Activated CD4-positive, alpha-beta T cell treated with anti-CD3 and anti-CD28 coated beads, Interleukin-10, Interleukin-2, amounts not matched to agents 100 ng/mL and 50 ng/mL, durations not matched to agents 16 hours and 8 hours (primary cell): ENCODE results near the gene TXNDC12.
"Not testable (repeated sequence)": the region's sequence is repeated elsewhere in the genome, so short reads cannot be mapped to it uniquely, and the experiment has no call there.

Experiments
- DNase-seq: peaks from one replicate; pipeline ENCODE4 v3.0.0-alpha.2; 2020

TXNDC12 gene

DNA sequence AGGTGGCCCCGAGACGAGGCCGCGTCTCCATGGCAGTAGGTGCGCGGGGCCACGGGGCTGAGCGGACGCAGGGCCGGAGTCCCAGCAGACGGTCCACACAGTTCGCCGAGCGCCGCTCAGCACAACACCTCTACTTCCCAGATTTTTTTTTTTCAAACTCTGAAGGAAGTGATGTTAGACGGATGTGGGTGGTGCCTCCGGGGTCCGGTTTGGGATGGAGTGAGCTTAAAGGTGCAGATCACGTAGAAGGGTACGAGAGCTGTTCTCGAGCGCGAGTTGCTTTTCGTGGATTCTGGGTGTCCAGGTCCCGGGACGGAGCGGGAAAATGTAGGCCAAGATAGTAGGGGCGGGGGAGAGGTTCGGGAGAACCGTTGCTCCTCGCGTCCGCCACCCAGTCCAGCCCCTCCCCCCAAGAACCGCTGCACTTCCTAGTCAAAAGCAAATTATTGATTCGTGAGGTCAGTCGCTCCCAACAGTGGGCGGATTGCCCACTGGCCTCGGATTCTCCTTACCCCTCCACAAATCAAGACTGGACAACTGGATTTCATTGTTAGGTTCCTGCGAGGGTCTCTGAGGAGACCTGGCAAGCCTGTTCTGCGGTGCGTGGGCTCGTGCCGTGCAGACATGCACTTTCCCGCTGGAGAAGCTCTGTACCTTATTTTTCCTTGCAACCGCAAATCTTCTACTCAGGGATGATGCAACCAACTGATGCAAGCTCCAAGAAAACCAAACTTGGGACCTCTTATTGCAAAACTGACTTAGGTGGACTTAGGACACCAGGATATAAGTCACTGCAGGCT, at the start of gene TXNDC12:
Gene TXNDC12, minus strand, starts transcription at position 126 of the 800 bp plus-strand sequence. Its CDS starts 95 bp downstream, at position 31.
- DNase-seq: peak; percentile 84

DNA sequence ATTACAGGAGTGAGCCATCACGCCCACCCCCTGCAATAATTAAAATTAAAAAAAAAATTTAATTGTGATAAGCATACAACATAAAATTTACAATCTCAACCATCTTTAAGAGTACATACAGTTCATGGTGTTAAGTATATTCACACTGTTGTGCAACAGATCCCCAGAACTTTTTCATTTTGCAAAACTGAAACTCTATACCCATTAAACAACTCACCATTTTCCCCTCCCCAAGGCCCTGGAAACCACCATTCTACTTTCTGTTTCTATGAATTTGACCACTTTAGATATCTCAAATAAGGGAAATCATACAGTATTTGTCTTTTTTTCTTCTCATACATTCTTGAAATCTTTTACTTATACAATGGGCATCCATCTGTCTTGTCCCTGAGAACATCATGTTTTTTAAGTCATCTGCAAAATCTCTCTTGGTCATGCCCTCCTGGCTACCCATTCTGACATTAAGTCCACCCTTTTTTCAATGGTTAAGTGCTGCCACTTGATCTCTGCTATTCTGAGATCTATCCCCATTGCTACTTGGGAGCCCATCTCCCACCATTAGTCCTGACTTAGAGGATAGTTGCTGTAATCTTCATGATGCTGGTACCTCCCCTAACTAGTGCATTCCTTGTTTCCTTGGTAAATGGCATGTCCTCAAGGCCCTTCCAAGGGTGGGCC, 47.5 kb upstream of the TXNDC12 start:
- peak; percentile 49 for DNase-seq

DNA sequence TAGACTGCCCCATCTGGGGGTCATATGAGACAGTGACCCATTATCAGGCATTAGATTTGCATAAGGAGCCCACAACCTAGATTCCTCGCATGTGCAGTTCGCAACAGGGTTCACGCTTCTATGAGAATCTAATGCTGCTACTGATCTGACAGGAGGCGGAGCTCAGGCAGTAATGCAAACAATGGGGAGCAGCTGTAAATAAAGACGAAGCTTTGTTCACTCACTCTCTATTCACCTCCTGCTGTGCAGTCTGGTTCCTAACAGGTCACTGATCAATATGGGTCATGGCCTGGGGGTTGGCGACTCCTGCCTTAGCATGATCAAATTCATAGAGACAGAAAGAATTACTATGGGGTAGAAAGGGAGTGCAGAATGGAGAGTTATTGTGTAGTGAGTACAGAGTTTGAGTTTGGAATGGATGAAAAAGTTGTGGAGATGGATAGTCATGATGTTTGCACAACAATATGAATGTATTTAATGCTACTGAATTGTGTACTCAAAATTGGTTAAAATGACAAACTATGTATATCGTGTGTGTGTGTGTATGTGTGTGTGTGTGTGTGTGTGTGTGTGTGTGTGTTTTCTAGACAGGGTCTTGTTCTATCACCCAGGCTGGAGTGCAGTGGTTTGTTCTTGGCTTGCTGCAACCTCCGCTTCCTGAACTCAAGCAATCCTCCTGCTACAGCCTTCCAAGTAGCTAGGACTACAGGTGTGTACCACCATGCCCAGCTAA, 43.3 kb upstream of the TXNDC12 start:
- no peak for DNase-seq

DNA sequence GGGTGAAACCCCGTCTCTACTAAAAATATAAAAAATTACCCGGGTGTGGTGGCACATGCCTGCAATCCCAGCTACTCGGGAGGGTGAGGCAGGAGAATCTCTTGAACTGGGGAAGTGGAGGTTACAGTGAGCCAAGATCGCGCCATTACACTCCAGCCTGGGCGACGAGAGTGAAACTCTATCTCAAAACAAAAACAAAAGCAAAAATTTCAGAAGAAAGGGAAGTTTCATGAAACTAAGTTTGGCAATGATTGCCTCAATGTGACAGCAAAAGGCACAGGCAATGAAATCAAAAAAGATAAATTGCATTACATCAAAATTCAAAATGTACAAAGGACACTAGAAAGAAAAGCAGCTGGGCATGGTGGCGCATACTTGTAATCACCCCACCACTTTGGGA, 41.2 kb upstream of the TXNDC12 start:
- DNase-seq: no peak

DNA sequence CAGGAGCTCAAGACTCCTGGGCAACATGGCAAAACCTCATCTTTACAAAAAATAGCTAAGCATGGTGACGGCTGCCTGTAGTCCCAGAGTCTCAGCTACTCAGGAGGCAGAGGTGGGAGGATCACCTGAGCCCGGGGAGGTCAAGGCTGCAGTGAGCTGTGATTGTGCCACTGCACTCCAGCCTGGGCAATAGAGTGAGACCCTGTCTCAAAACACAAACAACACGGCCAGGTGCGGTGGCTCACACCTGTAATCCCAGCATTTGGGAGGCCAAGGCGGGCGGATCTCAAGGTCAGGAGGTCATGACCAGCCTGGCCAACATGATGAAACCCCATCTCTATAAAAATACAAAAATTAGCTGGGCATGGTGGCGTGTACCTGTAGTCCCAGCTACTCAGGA, 39.3 kb upstream of the TXNDC12 start:
- not testable (repeated sequence) for DNase-seq

DNA sequence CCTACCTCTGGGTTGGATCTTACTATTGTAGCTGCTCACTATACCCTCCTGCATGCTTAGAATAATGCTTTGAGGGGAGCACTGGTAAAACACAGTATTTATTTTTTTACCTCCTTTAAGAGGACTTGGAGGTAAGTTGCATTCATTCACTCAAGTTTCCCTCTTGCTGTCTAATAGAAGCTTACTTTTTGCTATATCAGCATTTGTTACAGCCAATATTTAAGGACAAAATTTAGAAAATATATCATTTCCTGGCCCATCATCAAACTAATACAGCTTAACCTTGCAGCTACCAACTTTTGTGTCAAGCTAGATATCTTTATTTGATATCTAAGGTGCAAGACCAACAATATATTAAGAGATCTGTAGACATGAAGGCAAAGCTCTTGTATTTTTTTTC, 32.9 kb upstream of the TXNDC12 start:
- DNase-seq: not testable (repeated sequence)

DNA sequence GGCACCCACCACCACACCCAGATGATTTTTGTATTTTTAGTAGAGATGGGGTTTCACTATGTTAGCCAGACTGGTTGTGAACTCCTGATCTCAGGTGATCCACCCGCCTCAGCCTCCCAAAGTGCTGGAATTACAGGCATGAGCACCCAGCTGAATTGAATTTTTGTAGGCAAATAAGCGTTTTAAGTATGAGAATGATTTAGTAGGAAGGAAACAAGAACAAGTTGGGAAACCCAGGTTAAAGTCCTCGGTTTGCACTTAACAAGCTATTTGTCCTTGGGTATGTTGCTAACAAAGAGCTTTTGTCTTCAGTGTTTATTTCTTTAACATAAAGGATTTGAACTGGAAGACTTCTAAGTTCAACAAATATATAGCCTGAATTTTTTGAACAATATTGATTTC, 25.0 kb upstream of the TXNDC12 start:
- DNase-seq: no peak

DNA sequence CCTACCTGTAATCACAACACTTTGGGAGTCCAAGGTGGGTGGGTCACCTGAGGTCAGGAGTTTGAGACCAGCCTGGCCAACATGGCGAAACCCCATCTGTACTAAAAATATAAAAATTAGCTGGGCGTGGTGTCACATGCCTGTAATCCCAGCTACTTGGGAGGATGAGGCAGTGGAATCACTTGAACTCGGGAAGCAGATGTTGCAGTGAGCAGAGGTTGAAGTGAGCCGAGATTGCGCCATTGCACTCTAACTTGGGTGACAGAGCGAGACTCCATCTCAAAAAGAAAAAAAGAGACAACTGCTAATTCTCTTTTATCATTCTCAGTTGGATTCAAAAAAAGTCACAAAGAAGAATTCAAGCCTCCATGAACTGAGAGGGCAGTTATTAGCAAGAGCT, 22.3 kb upstream of the TXNDC12 start:
- DNase-seq: not testable (repeated sequence)

DNA sequence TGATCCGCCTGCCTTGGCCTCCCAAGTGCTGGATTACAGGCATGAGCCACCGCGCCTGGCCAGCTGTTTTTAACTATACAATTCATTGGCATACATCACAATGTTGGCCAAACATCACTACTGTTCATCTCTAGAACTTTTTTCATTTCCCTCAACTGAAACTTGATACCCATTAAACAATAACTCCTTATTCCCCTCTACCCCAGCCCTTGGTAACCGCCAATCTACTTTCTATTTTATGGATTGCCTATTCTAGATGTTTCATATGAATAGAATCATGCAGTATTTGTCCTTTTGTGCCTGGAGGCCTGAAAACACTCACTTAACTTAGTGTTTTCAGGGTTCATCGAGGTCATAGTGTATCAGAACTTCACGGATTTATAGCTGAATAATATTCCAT, 17.3 kb upstream of the TXNDC12 start:
- no peak for DNase-seq

DNA sequence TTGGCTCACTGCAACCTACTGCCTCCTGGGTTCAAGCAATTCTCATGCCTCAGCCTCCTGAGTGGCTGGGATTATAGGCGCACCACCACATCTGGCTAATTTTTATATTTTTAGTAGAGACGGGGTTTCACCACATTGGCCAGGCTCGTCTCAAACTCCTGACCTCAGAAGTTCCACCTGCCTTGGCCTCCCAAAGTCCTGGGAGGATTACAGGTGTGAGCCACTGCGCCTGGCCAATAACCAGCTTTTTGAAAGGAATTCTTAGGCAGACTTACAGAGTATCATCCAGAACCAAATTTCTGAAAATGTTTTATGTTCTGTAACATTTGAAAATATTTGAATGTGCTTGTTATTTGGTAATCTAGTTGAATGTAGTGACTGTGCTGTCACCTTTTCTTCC, 15.7 kb upstream of the TXNDC12 start:
- no peak for DNase-seq

DNA sequence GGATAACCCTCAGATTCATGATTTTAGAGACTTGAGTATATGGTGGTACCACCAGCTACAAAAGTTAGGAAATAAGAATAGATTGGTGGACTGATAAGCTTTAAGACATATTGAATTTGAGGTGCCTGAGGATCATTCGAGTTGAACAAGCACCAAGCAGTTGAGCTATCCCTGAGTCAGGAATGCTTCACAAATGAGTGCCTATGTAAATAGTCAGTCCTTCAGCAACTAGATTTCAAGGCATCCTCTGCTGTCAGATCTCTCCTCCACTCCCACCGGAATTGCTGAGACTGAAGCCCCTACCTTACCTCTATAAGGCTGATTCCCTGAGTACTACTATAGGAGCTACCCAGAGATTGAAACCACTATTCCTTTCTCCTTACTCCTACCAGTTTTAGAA, 8.2 kb upstream of the TXNDC12 start:
- DNase-seq: no peak

DNA sequence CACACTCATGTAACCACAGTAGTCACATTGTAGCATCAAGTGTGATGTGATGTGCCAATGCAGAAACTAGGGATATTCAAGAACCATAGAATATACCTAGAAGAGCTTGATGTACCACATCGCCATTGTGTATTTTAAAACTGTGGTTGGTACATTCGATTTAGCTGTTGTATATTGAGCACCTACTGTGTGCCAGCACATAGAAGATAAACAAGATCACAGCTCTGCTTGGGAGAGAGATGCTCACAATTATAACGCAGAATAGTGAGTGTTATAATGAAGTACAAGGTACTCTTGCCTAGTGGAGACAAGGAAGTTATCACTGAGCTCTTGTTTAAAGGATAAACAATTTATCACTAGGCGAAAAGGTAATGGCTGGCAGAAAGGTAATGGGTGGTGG, 5.8 kb upstream of the TXNDC12 start:
- no peak for DNase-seq

DNA sequence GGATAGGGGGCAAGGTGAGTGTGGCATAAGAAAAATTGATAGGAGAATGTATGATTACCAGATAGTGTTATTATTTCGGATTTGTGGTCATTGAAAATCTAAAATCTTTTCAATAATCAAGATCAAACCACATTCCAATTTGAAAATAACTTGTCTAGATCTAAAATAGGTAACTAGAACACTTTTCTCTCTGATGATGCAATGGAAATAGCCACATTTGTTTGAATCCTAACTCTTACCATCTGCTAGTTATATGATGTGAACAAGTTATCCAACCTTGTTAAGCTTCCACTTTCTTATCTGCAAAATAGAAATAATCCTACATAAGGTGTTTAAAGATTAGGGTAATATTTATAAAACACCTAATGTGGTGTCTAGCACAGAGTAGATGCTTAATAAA, 4.9 kb upstream of the TXNDC12 start:
- DNase-seq: no peak

DNA sequence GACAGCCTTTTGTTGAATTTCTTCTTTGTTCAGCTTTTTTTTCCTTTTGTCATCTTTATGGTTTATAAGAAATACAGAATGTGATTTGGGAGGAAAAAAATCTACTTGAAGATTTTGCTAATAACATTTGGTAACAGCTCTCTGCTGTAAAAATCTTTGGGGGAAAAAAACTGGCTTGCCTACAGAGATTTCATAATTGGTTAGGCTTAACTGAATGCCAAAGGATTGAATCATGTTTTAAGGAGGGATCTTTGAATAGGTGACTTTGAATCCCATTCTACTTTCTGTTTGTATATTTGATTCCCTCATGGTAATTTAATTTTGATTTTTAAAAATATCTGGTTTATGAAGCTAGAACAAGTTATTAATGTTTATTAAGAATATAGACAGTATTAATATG, 4.3 kb upstream of the TXNDC12 start:
- no peak for DNase-seq

DNA sequence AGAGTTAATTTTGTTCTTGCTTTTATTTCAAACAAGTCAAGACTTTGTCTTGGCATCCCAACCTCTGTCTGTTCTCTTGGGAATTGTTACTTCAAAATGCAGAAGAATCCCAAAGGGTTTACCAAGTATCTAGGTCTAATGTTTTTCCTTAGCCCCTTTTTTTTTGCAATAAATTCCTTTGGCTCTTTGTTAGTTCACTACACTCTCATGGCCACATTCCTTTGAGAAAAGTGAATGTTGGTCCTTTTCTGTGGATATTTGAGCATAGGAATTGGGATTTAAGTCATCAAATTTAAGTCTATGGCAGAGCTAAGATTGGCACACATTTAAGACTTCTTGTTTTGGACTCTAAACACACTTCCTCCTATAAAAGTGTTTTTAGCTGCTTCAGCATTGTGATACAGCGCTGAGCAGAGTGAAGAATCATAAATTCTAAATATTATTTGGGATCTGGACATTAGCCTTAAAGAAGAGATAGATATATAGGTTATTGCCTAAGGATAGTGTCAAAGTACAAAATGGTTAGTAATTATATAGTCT, 3.0 kb upstream of the TXNDC12 start:
- DNase-seq: no peak

DNA sequence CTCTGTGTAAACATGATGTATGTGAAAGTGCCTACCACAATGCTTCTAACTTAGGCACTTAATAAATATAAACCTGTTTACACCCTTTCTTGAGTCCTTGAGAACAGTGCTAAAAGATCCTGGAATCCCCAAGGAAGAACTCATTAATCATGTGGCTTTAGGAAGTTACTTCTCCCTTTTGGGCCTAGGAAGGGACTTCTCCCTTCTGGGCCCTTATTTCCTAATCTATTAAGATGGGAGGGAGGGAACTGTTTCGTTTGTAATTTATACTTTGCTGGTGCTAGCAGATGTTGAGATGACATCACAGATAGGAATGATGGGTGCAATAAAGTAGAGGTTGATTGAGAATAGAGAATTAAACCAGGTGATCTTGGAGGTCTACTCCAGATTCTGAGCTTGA, 2.3 kb upstream of the TXNDC12 start:
- no peak for DNase-seq

DNA sequence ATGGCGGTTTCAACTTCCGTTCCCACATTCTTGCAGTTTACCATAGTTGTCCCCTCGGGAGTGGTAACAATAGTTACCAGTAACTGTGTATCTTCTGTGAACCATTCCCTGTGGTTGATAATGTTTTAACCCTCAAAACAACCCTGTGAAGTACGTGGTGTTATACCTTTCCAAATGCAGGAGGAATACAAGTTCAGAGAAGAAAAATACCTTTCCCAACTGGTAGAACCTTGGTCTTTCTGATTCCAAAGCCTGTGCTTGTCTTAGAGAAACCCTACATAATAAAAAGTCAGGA, 1.9 kb upstream of the TXNDC12 start:
- DNase-seq: peak; percentile 73

DNA sequence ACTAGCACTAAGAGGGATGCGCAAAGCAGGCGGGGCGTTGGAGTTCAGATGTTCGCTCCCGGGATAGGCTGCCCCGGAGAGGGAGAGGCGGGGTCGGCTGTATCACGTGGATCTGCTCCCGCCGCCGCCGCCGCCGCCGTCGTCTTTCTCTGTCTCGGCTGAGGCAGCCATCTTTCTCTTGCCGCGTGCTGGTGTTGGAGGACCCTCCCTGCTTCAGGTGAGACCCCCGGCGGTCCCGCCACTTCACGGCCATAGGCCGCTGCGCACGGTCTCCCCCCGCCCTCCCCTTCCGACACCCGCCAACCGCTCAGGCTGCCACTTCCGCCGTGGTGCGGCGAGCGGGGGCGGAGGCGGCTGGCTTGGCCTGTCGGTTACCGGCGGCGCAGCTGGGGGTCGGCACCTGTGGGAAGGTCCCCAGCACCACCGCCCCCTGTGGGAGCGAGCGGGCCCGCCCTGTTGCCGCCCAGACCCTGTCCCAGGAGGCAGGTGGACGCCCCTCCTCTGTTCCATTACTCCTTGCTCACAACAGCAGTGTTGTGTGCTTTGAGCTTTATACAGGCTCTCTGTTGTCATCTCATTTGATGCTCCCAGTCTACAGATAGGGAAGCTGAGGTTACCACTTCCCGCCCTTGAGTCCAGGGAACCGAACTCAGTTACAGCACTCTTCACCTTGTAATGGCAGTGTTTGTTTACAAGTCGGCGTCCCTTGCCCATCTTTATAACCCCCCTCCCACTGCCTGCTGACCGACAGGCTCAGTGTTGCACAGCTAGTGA, 1.4 kb upstream of the TXNDC12 start, which contains the start of gene BTF3L4:
Gene BTF3L4, plus strand, starts transcription at position 133 of the 774 bp plus-strand sequence. CDS start 3,553 bp downstream, outside the sequence.
- DNase-seq: peak; percentile 97

DNA sequence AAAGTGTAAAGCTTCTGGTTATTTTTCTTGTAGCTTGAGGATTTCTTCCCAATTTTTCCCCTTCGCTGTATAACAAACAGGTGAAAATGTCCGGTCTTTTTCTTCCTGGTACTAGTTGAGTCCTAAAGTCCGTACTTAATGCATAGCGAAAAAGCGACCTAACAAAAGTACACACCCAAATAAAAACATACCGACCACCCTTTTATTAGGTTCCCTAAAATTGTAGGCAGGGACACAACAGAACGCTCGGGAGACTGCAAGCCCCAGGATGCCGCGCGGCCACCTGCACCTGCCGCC, 823 bp upstream of the TXNDC12 start:
- DNase-seq: no peak

DNA sequence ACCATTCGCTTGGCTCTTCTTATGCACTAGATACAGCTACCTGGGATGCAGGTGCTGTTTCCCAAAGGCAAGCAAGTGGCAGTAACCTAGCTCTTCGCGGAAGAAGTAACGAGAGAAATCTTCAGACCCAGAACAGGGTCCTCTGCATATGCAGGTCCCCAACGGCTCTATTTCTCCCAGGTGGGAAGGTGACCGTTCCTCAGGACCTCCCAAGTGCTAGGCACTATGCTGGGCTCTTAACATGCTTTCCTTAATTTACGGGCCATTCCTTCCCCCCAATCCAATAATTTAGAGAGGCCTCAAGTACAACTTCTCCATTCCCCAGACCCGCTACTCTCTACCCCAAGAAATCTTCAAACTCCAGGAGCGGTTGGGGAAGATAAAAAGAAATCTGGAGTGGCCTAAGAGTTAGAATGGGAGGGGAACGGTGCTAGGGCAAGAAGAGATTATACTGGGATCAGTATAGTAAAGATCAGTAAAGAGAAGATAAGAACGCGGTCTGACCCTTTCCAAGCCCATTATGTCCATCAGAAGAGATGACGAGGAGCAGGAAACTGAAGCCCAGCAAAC, 410 bp downstream of the TXNDC12 start:
- no peak for DNase-seq

DNA sequence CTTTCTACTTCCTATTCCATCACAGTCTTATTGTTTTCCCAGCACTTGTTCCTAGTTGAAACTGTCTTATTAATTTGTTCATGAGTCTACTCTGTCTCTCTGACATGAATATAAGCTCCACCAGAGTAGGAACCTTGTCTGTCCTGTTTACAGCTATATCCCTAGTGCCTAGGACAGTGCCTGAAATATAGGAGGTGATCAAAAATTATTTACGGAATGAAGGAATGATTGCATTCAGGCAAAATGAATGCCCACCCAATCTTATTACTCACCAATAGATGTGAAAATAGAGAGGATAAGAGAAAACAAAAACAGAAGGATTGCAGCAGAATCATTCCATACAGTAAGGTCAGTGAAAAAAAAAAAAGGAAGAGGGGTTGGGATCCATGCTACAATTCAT, 1.1 kb downstream of the TXNDC12 start:
- DNase-seq: no peak

DNA sequence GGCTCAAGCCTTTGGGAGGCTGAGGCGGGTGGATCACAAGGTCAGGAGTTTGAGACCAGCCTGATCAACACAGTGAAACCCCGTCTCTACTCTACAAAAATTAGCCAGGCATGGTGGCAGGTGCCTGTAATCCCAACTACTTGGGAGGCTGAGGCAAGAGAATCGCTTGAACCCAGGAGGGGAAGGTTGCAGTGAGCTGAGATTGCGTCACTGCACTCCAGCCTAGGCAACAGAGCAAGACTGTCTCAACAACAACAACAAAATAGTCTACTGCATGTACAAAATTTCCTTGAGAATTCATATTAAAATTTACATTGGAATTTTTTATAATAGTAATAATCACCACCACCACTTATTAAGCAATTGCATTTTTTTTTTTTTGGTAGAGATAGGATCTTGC, 5.7 kb downstream of the TXNDC12 start:
- not testable (repeated sequence) for DNase-seq
